ENCODE measurements around the gene PXDN.

DNA sequence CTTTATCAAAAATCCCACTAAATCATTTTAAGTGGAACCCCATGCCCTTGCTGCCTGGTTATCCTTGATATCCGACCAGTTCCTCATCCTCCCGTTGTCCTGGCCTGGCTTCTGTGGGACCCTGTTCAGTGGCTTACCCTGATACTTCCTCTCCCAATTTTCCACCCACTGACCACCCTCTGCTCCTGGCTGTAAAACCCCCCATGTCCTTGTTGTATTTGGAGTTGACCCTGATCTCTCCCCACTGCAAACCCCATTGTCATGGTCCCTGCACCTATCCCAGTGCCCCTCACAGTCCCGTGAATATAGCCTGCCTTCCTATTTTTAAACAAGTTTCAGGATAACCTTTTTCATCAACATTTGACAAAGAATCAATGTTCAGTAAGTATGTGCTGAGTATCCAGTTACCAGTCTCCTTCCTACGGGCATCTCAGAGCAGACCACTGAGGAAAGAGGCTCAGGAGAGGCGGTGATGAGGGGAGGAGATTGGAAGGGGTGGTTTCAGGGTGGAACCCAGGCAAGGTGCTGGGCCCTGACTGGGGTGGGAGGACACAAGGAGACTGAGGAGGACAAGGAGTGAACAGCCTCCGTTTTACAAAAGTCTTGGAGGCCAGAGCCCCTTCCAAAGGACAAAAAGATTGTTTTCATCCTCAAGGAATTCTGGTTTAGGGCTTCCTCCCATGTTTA, 131.8 kb downstream of the PXDN start:
- TF ChIP-seq, protein P1, sequence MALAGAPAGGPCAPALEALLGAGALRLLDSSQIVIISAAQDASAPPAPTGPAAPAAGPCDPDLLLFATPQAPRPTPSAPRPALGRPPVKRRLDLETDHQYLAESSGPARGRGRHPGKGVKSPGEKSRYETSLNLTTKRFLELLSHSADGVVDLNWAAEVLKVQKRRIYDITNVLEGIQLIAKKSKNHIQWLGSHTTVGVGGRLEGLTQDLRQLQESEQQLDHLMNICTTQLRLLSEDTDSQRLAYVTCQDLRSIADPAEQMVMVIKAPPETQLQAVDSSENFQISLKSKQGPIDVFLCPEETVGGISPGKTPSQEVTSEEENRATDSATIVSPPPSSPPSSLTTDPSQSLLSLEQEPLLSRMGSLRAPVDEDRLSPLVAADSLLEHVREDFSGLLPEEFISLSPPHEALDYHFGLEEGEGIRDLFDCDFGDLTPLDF (CRISPR knock-in tag; IDR thresholded peaks at IDR 0.05): no peak
- TF ChIP-seq KLF16 (CRISPR knock-in tag; IDR thresholded peaks at IDR 0.05) (no peak), TOE1 (CRISPR knock-in tag; IDR thresholded peaks at IDR 0.05) (no peak), ELF1 (CRISPR knock-in tag; IDR thresholded peaks at IDR 0.05) (no peak), JUNB (CRISPR knock-in tag; IDR thresholded peaks at IDR 0.05; ENCODE audit: borderline replicate concordance) (no peak), ZNF776 (CRISPR knock-in tag; IDR thresholded peaks at IDR 0.05) (no peak), ZNF790 (CRISPR knock-in tag; IDR thresholded peaks at IDR 0.05; ENCODE audit: borderline replicate concordance) (no peak), HMGXB4 (CRISPR knock-in tag; IDR thresholded peaks at IDR 0.05; ENCODE audit: borderline replicate concordance in 1 of 2, low read depth in 1 of 2) (no peak)
